Glutamatergic neuron (in vitro differentiated cells): Measurements from ENCODE around the gene NFATC2IP. TPM values are rescaled to one million over a fixed set of nuclear protein-coding genes. Genes with fewer than 3 reads are reported as not detected.

ENCODE experiments used
- DNase-seq: peaks from one replicate; pipeline ENCODE4 v3.0.0; 2022
- H3K27ac Mint-ChIP-seq: one replicate; pipeline ENCODE4 v1.8.0; 2020; ENCODE audit warnings: mild to moderate bottlenecking, mixed read lengths, inconsistent platforms; ENCODE audit not compliant: unreplicated experiment
- H3K27me3 Mint-ChIP-seq: one replicate; pipeline ENCODE4 v1.8.0; 2020; ENCODE audit warnings: mild to moderate bottlenecking, moderate library complexity, mixed read lengths, inconsistent platforms; ENCODE audit not compliant: unreplicated experiment
- H3K36me3 Mint-ChIP-seq: one replicate; pipeline ENCODE4 v1.8.0; 2020; ENCODE audit warnings: mild to moderate bottlenecking, mixed read lengths, inconsistent platforms; ENCODE audit not compliant: unreplicated experiment
- H3K4me1 Mint-ChIP-seq: one replicate; pipeline ENCODE4 v1.8.0; 2020; ENCODE audit warnings: mild to moderate bottlenecking, low read depth, mixed read lengths, inconsistent platforms; ENCODE audit not compliant: unreplicated experiment
- H3K4me3 Mint-ChIP-seq: one replicate; pipeline ENCODE4 v1.8.0; 2020; ENCODE audit warnings: mild to moderate bottlenecking, mixed read lengths, inconsistent platforms; ENCODE audit not compliant: unreplicated experiment
- H3K9me3 Mint-ChIP-seq: one replicate; pipeline ENCODE4 v1.8.0; 2020; ENCODE audit warnings: mild to moderate bottlenecking, moderate library complexity, mixed read lengths, inconsistent platforms; ENCODE audit not compliant: unreplicated experiment
- CTCF ChIP-seq: fragments of 200-600 bp; sonication (generic); IDR thresholded peaks from one replicate; pipeline ENCODE4 v1.5.0; 2021; ENCODE audit not compliant: partially characterized antibody, unreplicated experiment
- long read RNA-seq: library from polyadenylated mRNA; unstranded; transcript quantifications from one replicate; pipeline ENCODE4 v2.0.0, GENCODE V29; 2020; ENCODE audit not compliant: unreplicated experiment
- total RNA-seq: library from RNA; stranded (reverse); fragmentation: NEBNext Ultra II Directional; extraction: Animal tissue kit (Norgen Biotek cat#: 25700); gene quantifications from one replicate; pipeline ENCODE4 v1.2.1, GENCODE V29; 2021; ENCODE audit not compliant: unreplicated experiment

NFATC2IP gene
- total RNA-seq = 59.6 TPM
- long read RNA-seq, full-length matches to known transcripts = 1 of 5 reads
- long read RNA-seq, partial matches to known transcripts = 3 of 5 reads
- long read RNA-seq, other reads (novel, unspliced or antisense) = 1 of 5 reads

- Mint-ChIP-seq H3K27ac (peak within 1 kb of the TSS; percentile 90), H3K9me3 (peaks cover 8% of the 10 kb centered on the region), H3K4me3 (peak within 1 kb of the TSS; percentile 99), H3K4me1 (peaks cover 13% of the 10 kb centered on the region), H3K36me3 (no peaks in the 10 kb centered on the region), H3K27me3 (peaks cover 4% of the 10 kb centered on the region)
- peak; percentile 99 for DNase-seq
- no peak for TF ChIP-seq CTCF
These were observed at the start of gene NFATC2IP for GRCh38 chr16:28950648-28951409. Gene NFATC2IP (plus strand): TSS chr16:28950937. CDS start chr16:28951012, 75 bp downstream.

GRCh38 chr16:28901862-28902261, 48.9 kb upstream of the NFATC2IP start:
- Mint-ChIP-seq H3K36me3 (no peaks in the 10 kb centered on the region), H3K4me1 (no peaks in the 10 kb centered on the region), H3K27ac (no peak overlapping the region), H3K9me3 (no peaks in the 10 kb centered on the region), H3K27me3 (peaks cover 7% of the 10 kb centered on the region), H3K4me3 (no peak overlapping the region)
- TF ChIP-seq CTCF = no peak
- no peak for DNase-seq

- Mint-ChIP-seq H3K4me3 (no peak overlapping the region), H3K4me1 (no peaks in the 10 kb centered on the region), H3K27me3 (peaks cover 7% of the 10 kb centered on the region), H3K9me3 (no peaks in the 10 kb centered on the region), H3K27ac (no peak overlapping the region), H3K36me3 (no peaks in the 10 kb centered on the region)
- no peak for DNase-seq
- no peak for TF ChIP-seq CTCF
These were observed 47.8 kb upstream of the NFATC2IP start for GRCh38 chr16:28902909-28903308.

- Mint-ChIP-seq H3K27me3 (peaks cover 7% of the 10 kb centered on the region), H3K9me3 (no peaks in the 10 kb centered on the region), H3K4me3 (no peak overlapping the region), H3K4me1 (no peaks in the 10 kb centered on the region), H3K27ac (no peak overlapping the region), H3K36me3 (no peaks in the 10 kb centered on the region)
- no peak for TF ChIP-seq CTCF
- no peak for DNase-seq
These were observed 47.2 kb upstream of the NFATC2IP start for GRCh38 chr16:28903344-28904042.

GRCh38 chr16:28904363-28904762, 46.4 kb upstream of the NFATC2IP start:
- Mint-ChIP-seq H3K27ac (no peak overlapping the region), H3K4me1 (no peaks in the 10 kb centered on the region), H3K9me3 (no peaks in the 10 kb centered on the region), H3K36me3 (no peaks in the 10 kb centered on the region), H3K4me3 (no peak overlapping the region), H3K27me3 (peaks cover 7% of the 10 kb centered on the region)
- DNase-seq = no peak
- no peak for TF ChIP-seq CTCF
